GM12892 (cell line): Measurements from ENCODE around the gene HPN.

Source experiments
- DNase-seq: peaks from one replicate; pipeline ENCODE4 v3.0.0; 2011; ENCODE audit not compliant: insufficient read length
- FAIRE-seq: peaks from 2 replicates; lab custom pipeline; 2011; peaks lifted over from hg19 to GRCh38; lab: Jason Lieb, UNC
- POLR2A ChIP-seq: IDR thresholded peaks from 2 replicates; pipeline ENCODE4 v1.6.1; 2011; ENCODE audit warnings: low read depth, low read length, control low read depth
- POLR2AphosphoS5 ChIP-seq: IDR thresholded peaks from 2 replicates; pipeline ENCODE4 v1.6.1; 2011; ENCODE audit warnings: low read depth, low read length, control low read depth
- TAF1 ChIP-seq: IDR thresholded peaks from 2 replicates; pipeline ENCODE4 v1.6.1; 2011; ENCODE audit warnings: low read depth, mild to moderate bottlenecking, control low read depth, low read length, borderline replicate concordance

HPN gene

DNA sequence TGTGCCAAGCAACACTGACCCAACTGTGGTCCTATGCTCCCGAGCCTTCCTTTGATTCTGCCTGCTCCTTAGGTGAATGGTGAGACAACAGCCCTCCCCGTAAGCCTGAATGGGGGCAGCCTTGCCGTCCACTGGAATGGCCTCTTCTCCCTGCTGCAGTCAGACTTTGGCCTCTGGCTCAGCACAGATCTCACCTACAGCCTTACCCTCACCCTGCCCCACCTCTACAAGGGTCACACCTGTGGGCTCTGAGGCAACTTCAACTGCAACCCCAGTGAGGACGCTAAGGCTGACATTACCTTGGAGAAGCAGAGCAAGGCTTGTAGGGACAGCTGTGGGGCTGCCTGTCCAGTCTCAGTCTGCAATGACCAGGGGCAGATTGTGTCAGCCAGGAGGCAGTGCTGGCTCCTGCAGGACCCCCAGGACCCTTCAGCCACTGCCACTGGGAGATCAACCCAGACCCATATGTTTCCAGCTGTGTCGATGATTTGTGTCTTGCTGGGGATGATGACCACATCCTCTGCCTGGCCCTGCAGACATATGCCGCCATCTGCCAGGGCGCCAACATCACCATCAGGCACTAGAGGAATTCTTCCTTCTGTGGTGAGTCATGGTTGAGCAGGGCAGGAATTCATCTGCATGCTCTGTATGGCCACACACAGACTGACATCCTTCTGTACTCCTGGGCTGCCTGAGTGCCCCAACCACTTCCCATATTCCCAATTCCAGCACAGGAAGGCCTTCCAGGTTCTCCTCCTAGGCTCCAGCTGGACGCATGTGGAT is 46.8 kb downstream of the HPN start:
- DNase-seq (no peak), FAIRE-seq (no peak)
- TF ChIP-seq TAF1 (no peak), POLR2A (no peak), POLR2AphosphoS5 (no peak)

DNA sequence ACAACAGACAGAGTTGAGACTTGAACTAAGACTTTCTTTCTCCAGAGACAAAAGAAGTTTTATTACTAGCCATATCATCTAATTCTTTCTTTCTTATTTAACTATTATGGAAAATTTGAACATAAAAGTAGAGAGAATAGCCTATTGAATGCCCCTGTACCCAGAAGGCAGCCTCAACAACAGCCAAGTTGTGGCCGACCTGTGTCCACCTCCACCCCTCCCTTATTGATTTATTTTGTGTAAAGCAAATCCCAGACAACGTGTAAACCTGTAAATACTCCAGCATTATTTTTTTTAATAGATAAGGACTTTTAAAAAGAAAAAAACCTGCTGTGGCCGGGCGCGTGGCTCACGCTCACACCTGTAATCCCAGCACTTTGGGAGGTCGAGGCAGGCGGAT is 48.0 kb downstream of the HPN start:
- FAIRE-seq (no peak), DNase-seq (no peak)

DNA sequence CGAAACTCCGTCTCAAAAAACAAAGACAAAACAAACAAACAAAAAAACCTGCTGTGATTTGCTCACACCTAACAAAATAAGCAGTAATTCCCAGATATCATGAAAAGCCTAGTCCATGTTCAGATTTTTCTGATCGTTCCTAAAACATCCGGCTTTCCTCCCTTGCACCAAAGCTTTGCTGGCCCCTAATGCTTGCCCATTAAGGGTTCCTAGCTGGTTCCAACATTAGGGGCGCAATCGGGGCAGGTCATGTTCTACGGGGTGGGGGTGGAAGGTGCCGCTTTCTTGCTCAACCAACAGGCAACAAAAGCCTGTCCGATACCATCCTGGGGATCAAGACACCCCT is 48.6 kb downstream of the HPN start:
- no peak for DNase-seq
- FAIRE-seq = no peak
- TF ChIP-seq POLR2A (no peak), TAF1 (no peak), POLR2AphosphoS5 (no peak)

More for the DNA sequence above, 48.0 kb downstream of the HPN start:
- TF ChIP-seq TAF1 (no peak), POLR2AphosphoS5 (no peak)

DNA sequence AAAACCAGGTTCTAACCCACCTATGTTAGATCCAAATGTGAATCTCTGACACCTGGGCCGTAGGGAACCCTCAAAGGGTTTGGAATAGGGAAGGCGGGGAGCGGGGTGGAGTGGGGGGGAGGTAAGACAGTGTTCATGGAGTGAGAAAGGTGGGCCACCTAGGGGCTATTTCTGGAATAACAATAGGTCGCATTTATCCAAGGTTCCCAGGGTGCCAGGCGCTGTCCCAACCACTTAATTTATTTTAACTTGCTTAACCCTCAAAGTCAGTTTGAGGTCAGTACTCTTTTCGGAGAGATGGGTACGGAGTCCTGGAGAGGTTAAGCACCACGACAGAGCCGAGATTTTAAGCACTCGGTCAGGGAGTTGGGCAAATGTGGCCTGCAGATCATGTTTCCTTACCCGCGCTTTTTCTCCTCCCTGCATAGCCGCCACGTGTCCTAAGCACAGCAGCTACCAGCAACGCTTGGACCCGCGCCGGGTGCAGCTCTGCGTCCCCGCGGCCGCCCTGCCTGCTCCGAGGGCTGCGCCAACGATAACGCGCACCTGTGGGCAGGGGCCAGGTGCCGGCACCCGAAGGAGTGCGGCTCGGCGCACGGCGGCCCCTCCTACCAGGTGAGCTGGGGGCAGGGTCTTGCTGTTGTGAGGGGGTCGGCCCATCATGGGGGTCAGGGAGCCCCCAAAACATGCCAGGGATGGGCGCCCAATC is 49.1 kb downstream of the HPN start:
- DNase-seq = peak; percentile 63
- no peak for TF ChIP-seq POLR2A
- no peak for TF ChIP-seq TAF1
- TF ChIP-seq POLR2AphosphoS5 = no peak
- FAIRE-seq = no peak

DNA sequence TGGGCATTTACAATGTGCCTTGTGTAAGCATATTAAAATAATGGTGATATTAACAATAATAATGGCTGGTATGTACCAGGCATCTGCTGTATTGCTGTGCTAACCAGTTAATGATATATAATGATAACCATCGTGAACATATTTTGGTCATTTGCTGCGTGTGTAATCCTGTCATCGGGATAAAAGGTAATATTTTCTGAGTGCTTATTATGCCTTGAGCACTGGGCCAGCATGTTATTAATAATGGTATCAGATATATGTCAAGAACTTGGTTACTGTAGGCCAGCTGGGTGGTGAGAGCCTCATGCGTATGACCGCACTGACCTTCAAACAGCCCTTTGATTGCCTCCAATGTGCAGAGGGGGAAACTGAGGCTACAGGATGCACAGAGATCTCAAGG is 51.9 kb downstream of the HPN start:
- TF ChIP-seq POLR2AphosphoS5 (no peak), POLR2A (no peak)
- FAIRE-seq = no peak

DNA sequence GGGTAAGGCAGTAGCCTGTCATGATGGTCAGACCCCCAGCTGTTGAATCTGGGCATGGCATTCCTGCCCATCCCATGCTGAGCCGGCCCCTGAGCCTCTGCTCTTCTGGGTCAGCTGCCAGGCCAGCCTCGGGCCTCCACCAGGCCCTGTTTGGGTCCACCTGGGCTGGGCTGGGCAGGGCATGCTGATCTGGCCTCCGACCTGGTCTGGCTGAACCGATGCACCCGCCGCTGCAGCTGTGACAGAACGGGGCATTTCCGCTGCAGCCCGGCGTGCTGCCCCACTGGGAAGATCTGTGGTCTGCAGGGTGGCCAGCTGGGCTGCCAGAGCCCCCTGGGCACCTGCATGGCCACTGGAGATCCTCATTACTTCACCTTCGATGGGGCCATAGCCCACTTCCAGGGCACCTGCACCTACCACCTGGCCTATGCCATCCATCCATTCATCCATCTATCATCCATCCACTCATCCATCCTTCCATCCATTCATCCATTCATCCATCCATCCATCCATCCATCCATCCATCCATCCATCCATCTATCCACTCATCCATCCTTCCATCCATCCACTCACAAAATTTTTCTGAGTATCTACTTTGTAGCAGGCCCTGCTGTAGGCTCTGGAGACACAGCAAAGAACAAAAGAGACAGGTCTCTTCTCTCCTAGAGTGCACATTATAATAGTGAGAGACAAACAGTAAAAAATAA is 52.6 kb downstream of the HPN start:
- DNase-seq (no peak), FAIRE-seq (no peak)
- TF ChIP-seq POLR2AphosphoS5 = no peak
- TF ChIP-seq TAF1 = no peak
- TF ChIP-seq POLR2A = no peak

More for the DNA sequence above, 51.9 kb downstream of the HPN start:
- DNase-seq = no peak

DNA sequence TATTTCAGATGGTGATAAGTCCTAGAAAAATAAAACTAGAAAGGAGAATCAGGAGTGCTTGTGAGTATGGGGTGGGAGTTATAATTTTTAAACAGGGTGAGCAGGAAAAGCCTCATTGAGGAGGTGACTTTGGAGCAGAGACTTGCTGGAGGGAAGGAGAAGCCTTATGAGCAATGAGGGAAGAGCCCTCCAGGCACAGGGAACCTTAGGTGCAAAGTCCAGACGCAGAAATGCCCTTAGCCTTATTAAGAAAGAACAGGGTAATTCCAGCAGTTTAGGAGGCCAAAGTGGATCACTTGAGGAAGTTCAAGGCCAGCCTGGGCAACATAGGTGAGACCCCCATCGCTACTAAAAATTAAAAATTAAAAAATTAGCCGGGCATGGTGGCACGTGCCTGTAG is 53.1 kb downstream of the HPN start:
- FAIRE-seq (no peak), DNase-seq (no peak)
- TF ChIP-seq POLR2AphosphoS5 = no peak
- no peak for TF ChIP-seq TAF1
- TF ChIP-seq POLR2A = no peak

DNA sequence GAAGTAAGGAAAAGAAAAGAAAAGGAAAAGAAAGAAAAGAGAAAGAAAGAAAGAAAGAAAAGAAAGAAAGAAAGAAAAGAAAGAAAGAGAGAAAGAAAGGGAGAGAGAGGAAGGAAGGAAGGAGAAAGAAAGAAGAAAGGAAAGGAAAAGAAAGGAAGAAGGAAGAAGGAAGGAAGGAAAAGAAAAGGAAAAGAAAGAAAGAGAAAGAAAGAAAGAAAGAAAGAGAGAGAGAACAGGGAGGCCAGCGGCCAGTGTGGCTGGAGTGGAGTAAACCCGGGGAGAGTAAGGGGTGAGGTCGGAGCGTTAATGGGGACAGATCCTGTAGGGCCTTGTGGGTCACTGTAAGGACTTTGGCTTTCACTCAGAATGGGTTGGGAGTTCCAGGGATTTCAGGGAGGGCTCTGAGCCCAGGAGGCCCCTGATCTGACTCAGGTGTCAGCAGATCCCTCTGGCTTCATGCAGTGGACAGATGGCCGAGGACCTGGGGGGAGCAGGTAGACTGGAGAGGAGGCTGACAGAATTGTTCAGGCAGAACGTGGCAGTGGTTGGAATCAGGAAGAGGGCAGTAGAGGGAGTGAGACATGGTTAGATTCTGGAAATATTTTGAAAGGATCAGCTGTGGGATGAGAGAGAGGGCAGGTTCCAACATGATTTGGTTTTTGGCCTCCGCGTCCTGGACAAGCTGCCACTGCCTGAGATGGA is 54.3 kb downstream of the HPN start:
- no peak for TF ChIP-seq POLR2AphosphoS5
- no peak for TF ChIP-seq POLR2A
- no peak for TF ChIP-seq TAF1
- FAIRE-seq = no peak

DNA sequence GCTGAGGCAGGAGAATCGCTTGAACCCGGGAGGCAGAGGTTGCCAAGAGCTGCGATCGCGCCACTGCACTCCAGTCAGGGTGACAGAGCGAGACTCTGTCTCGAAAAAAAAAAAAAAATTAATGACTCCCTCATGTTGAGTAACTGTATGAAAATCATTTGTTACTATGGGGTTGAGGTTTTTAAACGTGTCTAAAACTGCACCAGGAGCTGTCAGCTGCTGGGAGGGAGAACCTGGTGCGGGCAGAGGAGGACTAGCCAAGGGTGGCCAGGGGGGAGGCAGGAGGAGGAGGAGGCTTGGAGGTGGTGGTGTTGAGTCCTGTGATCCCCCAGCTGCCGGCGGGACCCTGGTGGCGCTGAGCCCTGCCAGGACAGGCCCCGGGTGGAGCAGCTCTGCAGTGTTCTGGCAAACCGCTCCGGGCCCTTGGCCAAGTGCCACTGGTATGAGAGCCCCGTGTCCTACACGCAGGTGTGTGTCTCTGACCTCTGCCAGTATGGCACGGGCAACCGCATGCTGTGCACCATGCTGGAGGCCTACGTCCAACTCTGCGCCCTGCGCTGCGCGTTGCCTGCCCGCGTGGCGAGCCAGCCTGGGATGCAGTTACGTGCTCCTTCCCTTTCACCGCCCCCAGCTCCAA is 57.0 kb downstream of the HPN start:
- TF ChIP-seq TAF1 = no peak
- TF ChIP-seq POLR2AphosphoS5 = no peak
- no peak for TF ChIP-seq POLR2A
- FAIRE-seq = no peak
- DNase-seq = no peak

More for the DNA sequence above, 54.3 kb downstream of the HPN start:
- DNase-seq = no peak

DNA sequence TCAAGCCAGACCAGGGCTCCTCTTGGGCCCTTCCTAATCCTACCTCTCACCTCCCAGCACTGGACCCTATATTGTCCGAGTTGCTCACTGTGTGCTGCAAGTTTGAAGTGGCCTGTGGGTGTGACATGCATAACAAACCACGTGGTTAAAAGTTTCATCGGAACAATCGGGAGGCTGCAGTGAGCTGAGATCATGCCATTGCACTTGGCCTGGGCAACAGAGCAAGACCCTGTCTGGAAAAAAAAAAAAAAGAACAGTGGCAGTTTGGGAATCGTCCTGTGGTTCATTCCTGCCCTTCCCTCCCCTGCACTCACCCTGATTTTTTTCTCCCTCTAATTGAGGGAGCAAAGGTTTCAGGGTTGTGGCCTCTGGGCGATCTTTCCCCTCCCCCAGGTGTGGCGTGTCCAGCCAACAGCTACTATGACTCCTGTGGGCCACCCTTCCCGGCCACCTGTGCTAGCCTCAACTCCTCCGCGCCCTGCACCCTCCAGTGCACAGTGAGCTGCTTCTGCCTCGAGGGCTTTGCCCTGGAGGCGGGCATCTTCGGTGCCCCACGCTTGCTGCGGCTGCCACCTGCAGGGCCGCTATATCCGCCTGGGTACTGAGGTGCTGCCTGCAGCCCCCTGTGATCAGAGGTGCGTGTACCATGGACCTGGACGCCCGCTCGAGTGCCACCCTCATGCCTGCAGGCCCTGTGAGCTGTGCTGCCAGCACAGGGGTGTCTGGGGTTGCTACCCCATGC is 57.8 kb downstream of the HPN start:
- DNase-seq = no peak
- no peak for TF ChIP-seq POLR2AphosphoS5
- FAIRE-seq = no peak
